HG02943 (cell line): ENCODE data around the gene IRAK2.
A peak's percentile ranks its signal among the peaks of the same experiment; 100 is the strongest.

Experiments used
- ATAC-seq: cut with Tn5 transposase; IDR thresholded peaks from one replicate; pipeline ENCODE4 v1.9.1; 2021; ENCODE audit warnings: mild to moderate bottlenecking, low read depth, moderate library complexity; ENCODE audit not compliant: unreplicated experiment

Gene IRAK2

GRCh38 chr3:10219737-10220136 lies 55.0 kb downstream of the IRAK2 start:
- ATAC-seq: no peak

- peak; percentile 68 for ATAC-seq
These were observed 59.2 kb downstream of the IRAK2 start for GRCh38 chr3:10223676-10224639.

DNA sequence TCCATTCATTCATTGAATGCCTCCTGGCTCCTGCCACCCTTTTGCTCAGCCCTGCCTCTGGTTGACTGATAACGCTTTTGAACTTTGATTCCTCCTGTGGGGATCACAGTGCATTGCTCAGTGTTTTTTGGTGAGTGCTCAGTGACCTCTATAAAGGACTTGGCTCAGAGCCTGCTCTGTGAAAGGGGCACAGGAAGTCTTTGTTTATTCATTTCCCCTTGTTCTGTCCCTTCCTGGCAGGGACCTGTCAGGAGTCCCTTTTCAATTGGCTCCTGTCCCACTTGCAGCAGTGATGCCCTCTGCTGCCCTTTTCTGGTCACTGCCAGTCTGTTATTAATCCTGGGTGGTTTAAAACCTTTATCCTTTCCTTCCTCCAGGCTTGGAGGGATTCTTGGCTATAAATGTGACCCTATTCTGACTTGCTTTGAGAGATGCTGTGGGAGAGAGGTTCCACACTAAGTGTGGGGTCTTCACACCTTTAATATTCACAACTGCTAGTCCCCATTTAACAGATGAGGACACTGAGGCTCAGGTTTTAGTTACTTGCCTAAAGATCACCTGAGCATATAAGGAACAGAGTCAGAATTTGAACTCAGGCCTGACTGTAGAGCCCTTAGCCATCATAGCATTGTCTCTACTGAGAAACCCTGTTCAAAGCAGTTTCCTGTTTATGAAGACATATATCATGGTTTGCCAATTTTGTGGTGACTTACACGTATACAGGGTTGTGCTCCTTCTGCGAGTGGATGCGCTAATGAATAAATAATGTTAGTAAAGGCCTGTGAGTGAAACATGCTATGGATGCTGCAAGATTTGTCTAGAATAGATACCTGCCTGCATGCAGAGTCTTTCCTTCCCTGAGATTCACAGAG lies 60.3 kb downstream of the IRAK2 start:
- no peak for ATAC-seq

DNA sequence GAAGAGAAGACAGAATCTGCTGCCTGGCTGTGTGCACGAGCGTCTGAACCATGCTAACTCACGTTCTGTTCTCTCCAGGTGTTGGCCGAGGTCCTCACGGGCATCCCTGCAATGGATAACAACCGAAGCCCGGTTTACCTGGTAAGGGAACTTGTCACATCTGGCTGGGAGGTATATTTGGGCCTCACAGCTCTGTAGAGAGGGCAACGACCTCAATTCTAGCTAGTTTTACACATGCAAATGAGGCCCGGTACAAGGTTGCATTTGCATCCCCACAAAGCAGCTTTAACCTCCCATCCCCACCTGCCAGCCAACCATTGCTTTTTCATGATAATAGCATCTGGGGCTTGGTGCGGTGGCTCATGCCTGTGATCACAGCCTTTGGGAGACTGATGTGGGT lies 61.6 kb downstream of the IRAK2 start:
- no peak for ATAC-seq

DNA sequence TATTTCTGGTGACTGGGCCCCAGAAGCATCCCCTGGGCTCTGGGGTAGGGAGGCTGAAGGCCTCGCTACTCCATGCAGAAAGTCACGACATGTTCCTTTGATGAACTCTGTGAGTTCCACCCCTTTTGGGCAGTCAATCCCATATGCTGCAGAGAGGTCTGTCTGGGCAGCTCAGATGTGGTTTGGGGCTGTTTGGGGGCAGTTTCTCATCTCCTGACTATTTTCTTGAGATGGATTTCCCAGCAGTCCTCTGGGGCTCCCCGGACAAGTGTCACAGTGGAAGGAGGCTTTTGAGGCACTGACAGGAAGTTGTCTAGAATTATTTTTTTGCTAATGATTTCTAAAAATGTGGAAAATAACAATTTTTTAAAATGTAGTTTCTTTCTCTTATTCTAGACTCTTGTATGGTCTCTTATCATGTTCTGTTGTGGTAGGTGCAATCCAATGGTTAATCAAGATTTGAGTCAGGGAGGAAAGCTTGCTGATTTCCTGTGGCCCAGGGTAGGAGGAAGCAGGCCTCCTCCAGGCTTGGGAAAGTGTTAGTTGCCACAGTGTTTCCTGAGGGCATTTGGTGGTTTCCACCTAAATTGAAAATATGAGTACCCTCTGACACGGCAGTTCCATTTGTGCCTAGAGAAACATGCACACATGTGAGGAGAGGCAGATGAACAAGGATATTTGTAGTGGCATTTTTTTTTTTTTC lies 63.7 kb downstream of the IRAK2 start:
- ATAC-seq: no peak

- no peak for ATAC-seq
These were observed 64.9 kb downstream of the IRAK2 start for GRCh38 chr3:10229576-10229975.

DNA sequence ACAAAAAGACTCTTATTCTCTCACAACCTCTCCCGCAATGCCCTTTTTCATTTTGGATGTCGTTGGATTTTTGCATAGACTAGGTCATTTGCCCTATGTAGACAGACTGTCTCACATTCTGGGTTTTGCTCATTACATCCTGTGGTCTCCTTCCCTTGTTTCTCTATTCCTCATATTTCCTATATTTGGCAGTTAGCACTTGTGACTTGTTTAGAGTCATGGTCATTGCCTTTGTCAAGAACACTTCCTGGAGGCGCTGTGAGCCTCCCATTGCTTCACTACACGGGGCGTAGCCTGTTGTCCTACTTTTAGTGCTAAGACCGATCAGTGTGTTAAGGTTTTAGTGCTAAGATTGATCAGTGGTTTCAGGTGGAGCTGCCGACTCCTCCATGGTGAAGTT lies 67.4 kb downstream of the IRAK2 start:
- no peak for ATAC-seq

DNA sequence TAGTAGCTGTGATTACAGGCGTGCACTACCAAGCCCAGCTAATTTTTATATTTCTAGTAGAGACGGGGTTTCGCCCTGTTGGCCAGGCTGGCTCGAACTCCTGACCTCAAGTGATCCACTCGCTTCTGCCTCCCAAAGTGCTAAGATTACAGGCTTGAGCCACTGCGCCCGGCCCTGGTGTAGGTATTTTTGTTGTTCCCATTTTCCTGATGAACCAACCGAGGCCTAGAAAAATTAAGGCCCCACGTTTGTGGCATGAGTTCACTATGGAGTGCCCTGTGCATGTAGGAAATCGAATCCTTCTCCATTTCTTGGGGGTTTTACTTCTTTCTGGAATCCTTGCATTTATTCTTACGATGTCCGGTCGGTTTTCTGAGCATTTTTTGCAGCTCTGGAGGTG lies 69.3 kb downstream of the IRAK2 start:
- no peak for ATAC-seq

DNA sequence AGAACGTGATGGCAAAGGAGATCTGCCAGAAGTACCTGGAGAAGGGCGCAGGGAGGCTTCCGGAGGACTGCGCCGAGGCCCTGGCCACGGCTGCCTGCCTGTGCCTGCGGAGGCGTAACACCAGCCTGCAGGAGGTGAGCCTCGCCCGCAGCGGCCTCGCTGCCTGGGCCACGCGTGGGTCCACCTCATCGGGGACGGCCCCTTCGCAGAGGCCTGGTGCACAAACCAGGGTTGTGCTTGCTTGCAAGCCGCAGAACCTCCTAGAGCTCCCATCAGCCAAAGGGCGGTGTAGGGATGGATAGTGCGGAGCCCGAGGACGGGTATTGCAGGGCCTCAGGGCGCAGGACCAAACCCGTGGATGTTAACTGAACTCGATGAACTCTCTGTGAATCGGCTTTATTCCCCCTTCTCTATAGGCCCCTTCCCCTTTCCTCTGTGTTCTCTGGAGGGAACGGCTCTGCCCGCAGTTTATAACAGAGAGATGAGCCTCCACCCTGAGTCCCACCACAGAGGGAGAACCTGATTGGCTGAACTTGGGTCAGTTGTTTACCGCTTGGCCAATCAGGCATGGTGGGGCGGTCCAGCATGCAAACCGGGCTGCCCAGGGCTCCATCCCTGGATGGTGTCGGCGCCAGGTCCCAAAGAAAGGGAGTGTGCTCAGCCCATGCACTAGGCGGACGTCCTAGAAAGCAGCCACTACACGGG lies 70.0 kb downstream of the IRAK2 start:
- ATAC-seq: no peak

DNA sequence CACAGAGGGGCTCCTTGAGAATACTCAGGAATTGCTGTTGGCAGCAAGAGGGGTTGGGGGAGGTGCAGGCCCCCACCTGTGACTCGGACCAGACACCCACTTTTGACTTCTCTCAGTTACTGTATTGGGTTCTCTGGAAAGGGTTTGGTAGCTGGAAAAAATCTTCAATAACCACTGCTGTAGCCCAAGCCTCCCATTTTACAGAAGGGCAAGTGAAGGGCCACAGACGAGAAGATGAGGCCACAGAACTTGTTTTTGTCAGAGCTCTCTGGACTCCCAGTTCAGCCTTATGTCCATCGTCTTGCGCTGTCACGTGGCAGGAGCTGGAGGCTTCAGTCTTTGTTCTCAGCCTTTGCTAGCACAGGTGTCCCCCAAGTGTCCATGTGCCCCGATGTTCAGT lies 70.8 kb downstream of the IRAK2 start:
- no peak for ATAC-seq

GRCh38 chr3:10238345-10239183 lies 73.8 kb downstream of the IRAK2 start:
- no peak for ATAC-seq

DNA sequence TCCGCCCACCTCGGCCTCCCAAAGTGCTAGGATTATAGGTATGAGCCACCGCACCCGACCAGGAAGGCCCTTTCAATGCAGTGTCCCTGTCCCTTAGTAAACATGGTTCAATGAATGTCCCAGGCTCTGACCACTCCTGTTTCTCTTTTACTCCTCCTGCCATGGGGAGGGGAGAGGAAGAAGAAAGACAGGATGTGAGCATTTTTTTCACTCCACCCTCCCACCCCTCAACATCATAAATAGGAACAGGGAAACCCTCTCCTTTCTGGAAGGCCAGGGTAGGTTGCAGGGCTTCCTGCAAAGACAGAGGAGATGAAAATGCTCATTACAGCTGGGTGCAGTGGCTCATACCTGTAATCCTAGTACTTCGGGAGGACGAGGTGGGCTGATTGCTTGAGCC lies 76.1 kb downstream of the IRAK2 start:
- no peak for ATAC-seq

GRCh38 chr3:10242182-10243065 lies 77.7 kb downstream of the IRAK2 start:
- no peak for ATAC-seq

- no peak for ATAC-seq
These were observed 79.3 kb downstream of the IRAK2 start for GRCh38 chr3:10244009-10244408.

DNA sequence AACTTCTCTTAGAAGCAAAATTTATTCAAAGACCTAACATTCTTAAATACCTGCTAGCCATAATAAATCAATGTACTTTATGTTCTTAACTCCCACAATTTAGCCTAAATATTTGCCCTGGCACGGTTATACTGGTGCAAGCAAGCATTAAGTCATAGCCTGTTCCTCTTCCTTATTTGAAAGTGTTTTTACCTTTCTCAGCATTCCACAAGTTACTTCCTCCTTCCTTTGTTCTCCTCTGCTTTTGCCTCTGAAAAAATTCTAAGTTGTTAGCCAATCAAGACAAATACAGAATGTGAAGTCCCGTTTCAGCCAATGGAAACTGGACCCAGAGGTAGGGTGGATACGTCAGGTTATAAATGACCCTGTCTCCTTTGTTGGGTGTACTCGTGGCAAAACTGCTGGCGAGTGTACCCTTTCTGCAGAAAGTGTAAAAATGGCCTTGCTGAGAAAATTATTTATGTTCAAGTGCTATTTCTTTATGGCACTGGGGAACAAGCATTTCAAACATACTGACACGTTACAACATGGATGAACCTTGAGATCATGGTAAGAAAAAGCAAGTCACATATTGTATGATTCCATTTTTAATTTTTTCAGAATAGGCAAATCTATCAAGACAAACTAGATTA lies 80.5 kb downstream of the IRAK2 start:
- ATAC-seq: no peak

DNA sequence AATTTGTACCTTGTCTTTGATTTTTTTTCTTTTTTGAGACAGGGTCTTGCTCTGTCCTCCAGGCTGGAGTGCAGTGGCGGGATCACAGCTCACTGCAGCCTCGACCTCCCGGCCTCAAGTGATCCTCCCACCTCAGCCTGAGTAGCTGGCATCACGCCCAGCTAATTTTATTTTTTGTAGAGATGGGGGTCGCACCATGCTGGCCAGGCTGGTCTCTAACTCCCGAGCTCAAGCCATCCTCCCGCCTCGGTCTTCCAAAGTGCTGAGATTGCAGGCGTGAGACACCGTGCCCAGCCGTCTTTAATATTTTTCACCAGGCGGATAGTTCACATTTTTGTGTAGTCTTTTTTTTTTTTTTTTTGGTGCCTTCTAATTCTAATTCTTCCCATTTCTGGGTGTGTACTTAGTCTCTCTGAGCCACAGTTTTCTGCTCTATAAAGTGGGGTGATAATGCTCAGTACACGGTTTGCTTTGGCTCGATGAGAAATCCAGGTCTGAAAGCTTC lies 83.0 kb downstream of the IRAK2 start:
- ATAC-seq: no peak

- ATAC-seq: peak; percentile 89
These were observed 83.7 kb downstream of the IRAK2 start, which contains the start of gene TATDN2 for GRCh38 chr3:10248184-10248983. Gene TATDN2 (plus strand): TSS chr3:10248459. CDS start chr3:10249201, 742 bp downstream.
